GM12878 (cell line): ENCODE measurements around the gene SOX18. TPM values are rescaled to one million over a fixed set of nuclear protein-coding genes. Genes with fewer than 3 reads are reported as not detected.

ENCODE experiments used
- ATAC-seq: fragments of 200-7000 bp; cut with Tn5 transposase; 3 replicates; pipeline ENCODE4 v1.9.1; 2020; ENCODE audit warnings: mild to moderate bottlenecking, moderate library complexity
- BruUV-seq: library from RNA; stranded (reverse); fragments of 400-500 nt; replicated peaks from 2 replicates; lab custom pipeline; 2021; lab: Mats Ljungman, UMichigan
- CTCF ChIA-PET: fragments of 300-600 bp; sonication (Branson Sonifier 250); formaldehyde crosslinking; extraction: SDS; loops from one replicate; lab custom pipeline; 2021; ENCODE audit warnings: inconsistent platforms; lab: Yijun Ruan, JAX
- POLR2A ChIA-PET: fragments of 350-600 bp; formaldehyde crosslinking; extraction: SDS; loops from one replicate; lab custom pipeline; 2021; ENCODE audit warnings: inconsistent platforms; lab: Charles Lee
- RAD21 ChIA-PET: fragments of 300-600 bp; sonication (Branson Sonifier 250); formaldehyde crosslinking; loops from one replicate; lab custom pipeline; 2023; ENCODE audit warnings: antibody characterized with exemption; ENCODE audit not compliant: unreplicated experiment; lab: Charles Lee
- SMC1A ChIA-PET: fragments of 300-600 bp; sonication (Branson Sonifier 250); formaldehyde crosslinking; loops from one replicate; lab custom pipeline; 2023; ENCODE audit not compliant: unreplicated experiment, uncharacterized antibody; lab: Charles Lee
- DNase-seq: peaks from one replicate; pipeline ENCODE4 v3.0.0-alpha.2; 2011; ENCODE audit warnings: low read depth, low spot score
- FAIRE-seq: peaks from 3 replicates; lab custom pipeline; 2011; peaks lifted over from hg19 to GRCh38; lab: Jason Lieb, UNC
- H2AFZ ChIP-seq: 2 replicates; pipeline ENCODE4 v1.6.0; 2011; ENCODE audit warnings: low read depth, low read length, control low read depth; ENCODE audit not compliant: control insufficient read depth
- H3K27ac ChIP-seq: 2 replicates; pipeline ENCODE4 v1.5.1; 2011; ENCODE audit warnings: control low read depth; ENCODE audit not compliant: control insufficient read depth, insufficient read depth
- H3K27me3 ChIP-seq, 2 experiments: replicated peaks in 1 of 2; 2 replicates each; pipeline versions ENCODE4 v1.6.0 to v1.6.1; 2011; ENCODE audit warnings: low read length in 1 of 2; ENCODE audit not compliant: control insufficient read depth in 2 of 2, insufficient read depth in 2 of 2
- H3K36me3 ChIP-seq, 2 experiments: 2 replicates each; pipeline ENCODE4 v1.5.1; 2011; ENCODE audit warnings: low read length in 1 of 2; ENCODE audit not compliant: control insufficient read depth in 2 of 2, insufficient read depth in 2 of 2
- H3K4me1 ChIP-seq: 2 replicates; pipeline ENCODE4 v1.6.1; 2011; ENCODE audit warnings: mild to moderate bottlenecking, low read length, moderate library complexity, mixed read lengths; ENCODE audit not compliant: control insufficient read depth, insufficient read depth
- H3K4me2 ChIP-seq: 2 replicates; pipeline ENCODE4 v1.6.0; 2011; ENCODE audit warnings: control low read depth; ENCODE audit not compliant: control insufficient read depth, insufficient read depth
- H3K4me3 ChIP-seq: fragments of 200-600 bp; sonication (generic); 2 replicates; pipeline ENCODE4 v1.5.1; 2016
- H3K79me2 ChIP-seq: 2 replicates; pipeline ENCODE4 v1.6.0; 2011; ENCODE audit warnings: low read length; ENCODE audit not compliant: control insufficient read depth, insufficient read depth
- H3K9ac ChIP-seq: 2 replicates; pipeline ENCODE4 v1.8.0; 2011; ENCODE audit warnings: low read length, control low read depth, mixed read lengths; ENCODE audit not compliant: control insufficient read depth, insufficient read depth
- H3K9me3 ChIP-seq: replicated peaks from 3 replicates; pipeline ENCODE4 v1.5.1; 2011; ENCODE audit warnings: mild to moderate bottlenecking, low read length; ENCODE audit not compliant: control insufficient read depth, insufficient read depth
- H4K20me1 ChIP-seq: 2 replicates; pipeline ENCODE4 v1.6.0; 2011; ENCODE audit not compliant: control insufficient read depth, insufficient read depth
- BHLHE40 ChIP-seq, 2 experiments: fragments of 450-650 bp in 1 of 2; IDR thresholded peaks; 2 replicates each; pipeline ENCODE4 v1.6.1; 2011 to 2017; ENCODE audit warnings: low read depth in 2 of 2, borderline replicate concordance in 1 of 2, improper control_type of control experiment in 1 of 2, low read length in 1 of 2, mild to moderate bottlenecking in 1 of 2
- IKZF1 ChIP-seq: fragments of 450-650 bp; conservative IDR thresholded peaks from 2 replicates; pipeline ENCODE4 v1.6.1; 2017; ENCODE audit warnings: antibody characterized with exemption, mild to moderate bottlenecking
- RAD51 ChIP-seq: fragments of 450-650 bp; IDR thresholded peaks from 2 replicates; pipeline ENCODE4 v1.6.1; 2016; ENCODE audit warnings: moderate library complexity, mild to moderate bottlenecking, inconsistent platforms
- WGBS: methylation state at CpG from one replicate; pipeline ENCODE4 v1.1.6; 2016; ENCODE audit warnings: low lambda C conversion rate; ENCODE audit not compliant: insufficient replicate concordance, insufficient coverage; ENCODE audit errors: missing lambda C conversion rate; 5-methylcytosine and 5-hydroxymethylcytosine counted together
- in situ Hi-C: fragments of 300-500 bp; cut with MboI; formaldehyde crosslinking; loops from 9 replicates; pipeline ENCODE4 v1.14.3; 2018; ENCODE audit warnings: mixed read lengths
- intact Hi-C: fragments of 100-400 bp; cut with micrococcal nuclease; formaldehyde crosslinking; loops from one replicate; pipeline ENCODE4 v1.14.2; 2022; ENCODE audit not compliant: unreplicated experiment
- polyA plus RNA-seq, 11 experiments: library from polyadenylated mRNA; depleted of rRNA in 4 of 11; unstranded in 6 of 11; stranded (reverse) in 5 of 11; fragments of >200 nt; fragmentation: Nextera tagmentation in 4 of 11; fragmentation: Illumina TruSeq in 1 of 11; extraction: Ambion mirVana in 4 of 11; extraction: Trizol in 1 of 11; gene quantifications; 1 replicate in 1 of 11; 2 replicates in 10 of 11; pipeline versions ENCODE4 v1.2.1 to v1.2.3, GENCODE V29; 2011 to 2016; ENCODE audit warnings: inconsistent platforms in 2 of 11, missing spikeins in 2 of 11, low read depth in 1 of 11
- total RNA-seq, 4 experiments: library from RNA; depleted of rRNA in 3 of 4; stranded (reverse); fragments of >200 nt in 3 of 4; fragmentation: Illumina TruSeq in 1 of 4; extraction: Trizol in 1 of 4; gene quantifications; 2 replicates each; pipeline versions ENCODE4 v1.2.1 to v1.2.3, GENCODE V29; 2013 to 2021
- TF ChIP-seq, protein P1 (sequence below): fragments of 450-650 bp; IDR thresholded peaks from 2 replicates; pipeline ENCODE4 v1.6.1; 2017; ENCODE audit warnings: borderline replicate concordance

The SOX18 gene
- total and polyA plus RNA-seq, 10 of the 15 experiments (the other 5 are each of a cell fraction or from before 2014, with no cell fraction given): 0.05 to 5.6 (median 0.28) TPM; not detected in 3

- no peak for FAIRE-seq
- H3K4me3 ChIP-seq: no peak overlapping the region
- in situ Hi-C loops (no loop called here), intact Hi-C loops (no loop called here)
- no peak for ATAC-seq
- no peak for DNase-seq
- ChIA-PET CTCF (interaction anchor here (0.8 to 2.8 kb wide), 3 partner anchors 10 to 46 kb away, joined by 3 to 7 read pairs (median 4); no protein-coding TSS in a partner anchor), POLR2A (interaction anchor here (2.4 kb wide), 1 partner anchor 12 kb away, joined by 6 read pairs; the partner anchor contains the start of gene TCEA2), SMC1A (no interaction called here), RAD21 (no interaction called here)
- no peak overlapping the region for H3K27ac ChIP-seq
- peaks cover 15% of the 10 kb centered on the region; the same call in 1 of the 2 replicates for H3K4me1 ChIP-seq
- H2AFZ ChIP-seq: no peak overlapping the region
- TF ChIP-seq IKZF1: no peak
- no peak for TF ChIP-seq RAD51
- no peak for TF ChIP-seq BHLHE40 (IDR thresholded peaks at IDR 0.05; ENCODE audit: borderline replicate concordance in 1 of 2, low read depth in 2 of 2, low read length in 1 of 2)
- no peaks in the 10 kb centered on the region for H4K20me1 ChIP-seq
- BruUV-seq: no TSS peak
- WGBS: 77% methylated on average over 28 of the region's 28 CpGs
- H3K9me3 ChIP-seq: no peaks in the 10 kb centered on the region
- peaks cover 30% of the 10 kb centered on the region for H3K79me2 ChIP-seq
- H3K27me3 ChIP-seq: no peaks in the 10 kb centered on the region
- H3K4me2 ChIP-seq: no peak overlapping the region
- H3K36me3 ChIP-seq: peaks cover 3 to 22% of the 10 kb centered on the region in 2 experiments
- no peak overlapping the region for H3K9ac ChIP-seq
These were observed 24.8 kb upstream of the SOX18 start for GRCh38 chr20:64074184-64074789.

- WGBS: 92% methylated on average over 36 of the region's 37 CpGs
- Histone ChIP-seq H3K9ac (no peak overlapping the region), H3K4me2 (no peak overlapping the region), H4K20me1 (no peaks in the 10 kb centered on the region), H3K27ac (no peak overlapping the region), H3K27me3 (no peaks in the 10 kb centered on the region), H3K9me3 (no peaks in the 10 kb centered on the region), H3K4me3 (no peak overlapping the region), H2AFZ (no peak overlapping the region), H3K79me2 (peaks cover 26% of the 10 kb centered on the region), H3K4me1 (peaks cover 15% of the 10 kb centered on the region; the same call in 1 of the 2 replicates), H3K36me3 (peaks cover 3 to 22% of the 10 kb centered on the region in 2 experiments)
- RAD21 ChIA-PET: no interaction called here
- no peak for FAIRE-seq
- no TSS peak for BruUV-seq
- CTCF ChIA-PET: interaction anchor here (2.8 kb wide), 1 partner anchor 47 kb away, joined by 7 read pairs; no protein-coding TSS in a partner anchor
- ATAC-seq: no peak
- intact Hi-C loops: no loop called here
- POLR2A ChIA-PET: interaction anchor here (2.4 kb wide), 1 partner anchor 11 kb away, joined by 6 read pairs; the partner anchor contains the start of gene TCEA2
- in situ Hi-C loops: no loop called here
- DNase-seq: no peak
- SMC1A ChIA-PET: no interaction called here
- TF ChIP-seq, protein P1, sequence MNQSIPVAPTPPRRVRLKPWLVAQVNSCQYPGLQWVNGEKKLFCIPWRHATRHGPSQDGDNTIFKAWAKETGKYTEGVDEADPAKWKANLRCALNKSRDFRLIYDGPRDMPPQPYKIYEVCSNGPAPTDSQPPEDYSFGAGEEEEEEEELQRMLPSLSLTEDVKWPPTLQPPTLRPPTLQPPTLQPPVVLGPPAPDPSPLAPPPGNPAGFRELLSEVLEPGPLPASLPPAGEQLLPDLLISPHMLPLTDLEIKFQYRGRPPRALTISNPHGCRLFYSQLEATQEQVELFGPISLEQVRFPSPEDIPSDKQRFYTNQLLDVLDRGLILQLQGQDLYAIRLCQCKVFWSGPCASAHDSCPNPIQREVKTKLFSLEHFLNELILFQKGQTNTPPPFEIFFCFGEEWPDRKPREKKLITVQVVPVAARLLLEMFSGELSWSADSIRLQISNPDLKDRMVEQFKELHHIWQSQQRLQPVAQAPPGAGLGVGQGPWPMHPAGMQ: no peak
These were observed 24.2 kb upstream of the SOX18 start for GRCh38 chr20:64073476-64074183.
